Keratinocyte (primary cell): ENCODE results near the gene HNRNPK. TPM values are rescaled to one million over a fixed set of nuclear protein-coding genes. Genes with fewer than 3 reads are reported as not detected.

Experiments used
- DNase-seq: peaks from one replicate; pipeline ENCODE4 v3.0.0-alpha.2; 2011; ENCODE audit warnings: low read depth, missing footprints, low spot score
- FAIRE-seq: peaks from 2 replicates; lab custom pipeline; 2011; peaks lifted over from hg19 to GRCh38; lab: Jason Lieb, UNC
- H2AFZ ChIP-seq: 2 replicates; pipeline ENCODE4 v1.6.0; 2012; ENCODE audit warnings: low read length, control low read depth, inconsistent platforms; ENCODE audit not compliant: control insufficient read depth
- H3K27ac ChIP-seq: 2 replicates; pipeline ENCODE4 v1.5.1; 2011; ENCODE audit warnings: low read length; ENCODE audit not compliant: control insufficient read depth, insufficient read depth
- H3K27me3 ChIP-seq: 3 replicates; pipeline ENCODE4 v1.6.0; 2011; ENCODE audit warnings: low read length; ENCODE audit not compliant: control insufficient read depth, insufficient read depth; ENCODE audit errors: extremely low read depth
- H3K36me3 ChIP-seq, 2 experiments: 2 replicates in 1 of 2; 3 replicates in 1 of 2; pipeline ENCODE4 v1.5.1; 2011; ENCODE audit warnings: low read length in 2 of 2, mild to moderate bottlenecking in 1 of 2; ENCODE audit not compliant: control insufficient read depth in 2 of 2, insufficient read depth in 2 of 2; ENCODE audit errors: extremely low read depth in 1 of 2
- H3K4me1 ChIP-seq: 3 replicates; pipeline ENCODE4 v1.5.1; 2011; ENCODE audit warnings: low read length; ENCODE audit not compliant: control insufficient read depth, insufficient read depth; ENCODE audit errors: extremely low read depth
- H3K4me2 ChIP-seq: 3 replicates; pipeline ENCODE4 v1.6.0; 2011; ENCODE audit warnings: low read depth, low read length; ENCODE audit not compliant: control insufficient read depth, insufficient read depth; ENCODE audit errors: extremely low read depth
- H3K4me3 ChIP-seq, 3 experiments: fragments of 200-600 bp in 1 of 3; sonication (generic) in 1 of 3; 2 replicates in 2 of 3; 3 replicates in 1 of 3; pipeline ENCODE4 v1.5.1; 2011 to 2016; ENCODE audit warnings: low read length in 3 of 3, mild to moderate bottlenecking in 3 of 3, control low read depth in 2 of 3, inconsistent platforms in 1 of 3, low read depth in 1 of 3, mixed read lengths in 1 of 3, mixed run types in 1 of 3, moderate library complexity in 1 of 3; ENCODE audit not compliant: control insufficient read depth in 2 of 3, insufficient read depth in 2 of 3; ENCODE audit errors: extremely low read depth in 1 of 3
- H3K79me2 ChIP-seq: 2 replicates; pipeline ENCODE4 v1.6.0; 2012; ENCODE audit warnings: low read length; ENCODE audit not compliant: control insufficient read depth, insufficient read depth
- H3K9ac ChIP-seq: 3 replicates; pipeline ENCODE4 v1.6.0; 2011; ENCODE audit warnings: low read length; ENCODE audit not compliant: control insufficient read depth, insufficient read depth; ENCODE audit errors: extremely low read depth
- H3K9me1 ChIP-seq: 3 replicates; pipeline ENCODE4 v1.6.0; 2011; ENCODE audit warnings: low read length; ENCODE audit not compliant: control insufficient read depth, insufficient read depth; ENCODE audit errors: extremely low read depth
- H3K9me3 ChIP-seq: 2 replicates; pipeline ENCODE4 v1.5.1; 2012; ENCODE audit warnings: low read depth, low read length; ENCODE audit not compliant: control insufficient read depth
- H4K20me1 ChIP-seq: 3 replicates; pipeline ENCODE4 v1.6.0; 2011; ENCODE audit warnings: low read length; ENCODE audit not compliant: control insufficient read depth, insufficient read depth; ENCODE audit errors: extremely low read depth
- EZH2 ChIP-seq: IDR thresholded peaks from one replicate; pipeline ENCODE4 v1.6.1; 2012; ENCODE audit warnings: inconsistent platforms, mild to moderate bottlenecking, low read length, moderate library complexity
- dilution Hi-C: fragments of 300-500 bp; cut with MboI; formaldehyde crosslinking; loops from one replicate; pipeline ENCODE4 v1.7.0; 2020; ENCODE audit warnings: low sequenced_read_pairs; ENCODE audit not compliant: extremely low pct_ligation_motif_present
- polyA plus RNA-seq, 5 experiments: library from polyadenylated mRNA; depleted of rRNA in 3 of 5; stranded (reverse) in 3 of 5; stranded (forward) in 1 of 5; unstranded in 1 of 5; fragments of >200 nt; gene quantifications; 1 replicate in 1 of 5; 2 replicates in 3 of 5; 3 replicates in 1 of 5; pipeline versions ENCODE4 v1.2.1 to v1.2.3, GENCODE V29; 2011 to 2012; ENCODE audit warnings: missing spikeins in 2 of 5, low read depth in 1 of 5, low replicate concordance in 1 of 5
- TF ChIP-seq, protein P1 (sequence below), 3 experiments: IDR thresholded peaks in 1 of 3; conservative IDR thresholded peaks in 1 of 3; optimal IDR thresholded peaks in 1 of 3; 2 replicates in 2 of 3; 3 replicates in 1 of 3; pipeline versions ENCODE3 to v1.5.1; 2011; ENCODE audit warnings: low read length in 3 of 3, mild to moderate bottlenecking in 3 of 3, moderate library complexity in 2 of 3, control low read depth in 1 of 3, inconsistent platforms in 1 of 3; ENCODE audit not compliant: insufficient read depth in 2 of 3; ENCODE audit errors: extremely low read depth in 1 of 3

The HNRNPK gene
- polyA plus RNA-seq, 1 donor (not counting 4 experiments of a cell fraction or from before 2014, with no cell fraction given) = 661 TPM

DNA sequence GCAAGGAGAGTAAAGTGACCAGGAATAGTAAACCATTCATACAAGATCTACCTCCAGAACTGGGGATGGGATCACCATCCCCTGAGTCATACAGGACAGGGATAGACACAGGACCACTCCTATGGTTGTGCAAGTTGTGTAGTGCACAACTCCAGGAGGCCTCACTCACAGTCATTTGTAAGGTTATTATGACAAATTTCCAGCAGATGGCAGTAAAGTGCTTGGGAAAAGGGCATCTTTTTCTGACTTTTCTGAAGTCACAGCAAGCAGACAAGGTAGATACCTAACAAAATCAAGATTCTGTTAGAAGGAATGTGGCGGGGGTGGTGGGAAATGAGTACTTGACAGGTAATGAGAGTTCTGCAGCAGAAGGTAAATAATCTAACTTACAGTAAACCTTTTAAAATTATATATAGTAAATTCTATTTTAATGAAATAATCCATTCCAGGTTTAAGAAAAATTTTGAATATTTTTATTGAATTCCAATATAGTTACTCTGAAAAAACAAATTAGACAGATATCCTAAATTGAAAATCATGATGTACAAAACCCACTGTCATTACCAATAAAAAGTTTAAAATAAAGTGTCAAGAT is 42.1 kb downstream of the HNRNPK start:
- Histone ChIP-seq H3K4me3 (no peak overlapping the region), H3K79me2 (no peaks in the 10 kb centered on the region), H3K9me3 (no peaks in the 10 kb centered on the region), H4K20me1 (no peaks in the 10 kb centered on the region), H3K27me3 (no peaks in the 10 kb centered on the region), H3K27ac (no peak overlapping the region), H3K36me3 (peaks cover 0 to 5% of the 10 kb centered on the region in 2 experiments), H3K9ac (no peak overlapping the region), H3K9me1 (no peaks in the 10 kb centered on the region), H2AFZ (no peak overlapping the region), H3K4me1 (peaks cover 19% of the 10 kb centered on the region), H3K4me2 (no peak overlapping the region)
- FAIRE-seq = peak; percentile 44
- TF ChIP-seq, protein P1, sequence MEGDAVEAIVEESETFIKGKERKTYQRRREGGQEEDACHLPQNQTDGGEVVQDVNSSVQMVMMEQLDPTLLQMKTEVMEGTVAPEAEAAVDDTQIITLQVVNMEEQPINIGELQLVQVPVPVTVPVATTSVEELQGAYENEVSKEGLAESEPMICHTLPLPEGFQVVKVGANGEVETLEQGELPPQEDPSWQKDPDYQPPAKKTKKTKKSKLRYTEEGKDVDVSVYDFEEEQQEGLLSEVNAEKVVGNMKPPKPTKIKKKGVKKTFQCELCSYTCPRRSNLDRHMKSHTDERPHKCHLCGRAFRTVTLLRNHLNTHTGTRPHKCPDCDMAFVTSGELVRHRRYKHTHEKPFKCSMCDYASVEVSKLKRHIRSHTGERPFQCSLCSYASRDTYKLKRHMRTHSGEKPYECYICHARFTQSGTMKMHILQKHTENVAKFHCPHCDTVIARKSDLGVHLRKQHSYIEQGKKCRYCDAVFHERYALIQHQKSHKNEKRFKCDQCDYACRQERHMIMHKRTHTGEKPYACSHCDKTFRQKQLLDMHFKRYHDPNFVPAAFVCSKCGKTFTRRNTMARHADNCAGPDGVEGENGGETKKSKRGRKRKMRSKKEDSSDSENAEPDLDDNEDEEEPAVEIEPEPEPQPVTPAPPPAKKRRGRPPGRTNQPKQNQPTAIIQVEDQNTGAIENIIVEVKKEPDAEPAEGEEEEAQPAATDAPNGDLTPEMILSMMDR (optimal IDR thresholded peaks at IDR 0.05 in 1 of 3, IDR thresholded peaks at IDR 0.05 in 1 of 3, conservative IDR thresholded peaks at IDR 0.05 in 1 of 3; ENCODE audit: extremely low read depth in 1 of 3, insufficient read depth in 2 of 3, low read length in 3 of 3) = peak; percentile 52 to 59 (median 57)
- no peak for TF ChIP-seq EZH2
- DNase-seq = no peak
- dilution Hi-C loops = no loop called here

DNA sequence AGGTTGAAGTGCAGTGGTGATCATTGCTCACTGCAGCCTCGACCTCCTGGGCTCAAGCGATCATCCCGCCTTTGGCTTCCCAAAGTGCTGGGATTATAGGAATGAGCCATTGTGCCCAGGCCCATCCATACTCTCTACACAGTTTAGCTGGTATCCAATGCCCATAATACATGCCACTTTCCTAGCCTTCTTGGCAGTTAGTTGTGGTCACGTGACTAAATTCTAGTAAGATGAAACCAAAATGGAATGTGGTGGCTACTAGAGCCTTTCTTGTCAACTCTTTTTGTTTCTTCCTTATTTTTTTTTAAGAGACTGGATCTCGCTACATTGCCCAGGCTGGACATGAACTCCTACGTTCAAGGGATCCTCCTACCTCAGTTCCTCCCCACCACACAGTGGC is 43.5 kb downstream of the HNRNPK start:
- Histone ChIP-seq H3K9me1 (no peaks in the 10 kb centered on the region), H3K27me3 (no peaks in the 10 kb centered on the region), H3K27ac (no peak overlapping the region), H3K4me3 (no peak overlapping the region), H3K4me1 (peaks cover 27% of the 10 kb centered on the region), H2AFZ (no peak overlapping the region), H3K36me3 (peaks cover 0 to 5% of the 10 kb centered on the region in 2 experiments), H3K9ac (no peak overlapping the region), H3K79me2 (no peaks in the 10 kb centered on the region), H4K20me1 (no peaks in the 10 kb centered on the region), H3K4me2 (no peak overlapping the region), H3K9me3 (no peaks in the 10 kb centered on the region)
- TF ChIP-seq, protein P1 (optimal IDR thresholded peaks at IDR 0.05 in 1 of 3, IDR thresholded peaks at IDR 0.05 in 1 of 3, conservative IDR thresholded peaks at IDR 0.05 in 1 of 3; ENCODE audit: extremely low read depth in 1 of 3, insufficient read depth in 2 of 3, low read length in 3 of 3) = no peak
- TF ChIP-seq EZH2 = no peak
- dilution Hi-C loops = no loop called here
- FAIRE-seq (no peak), DNase-seq (no peak)
